G401 (cell line): ENCODE measurements around the gene INO80E. TPM values are rescaled to one million over a fixed set of nuclear protein-coding genes. Genes with fewer than 3 reads are reported as not detected.
"Not testable (repeated sequence)": the region's sequence is repeated elsewhere in the genome, so short reads cannot be mapped to it uniquely, and the experiment has no call there.

Experiments used
- DNase-seq: peaks from one replicate; pipeline ENCODE4 v3.0.0-alpha.2; 2015; ENCODE audit warnings: low spot score
- in situ Hi-C: cut with HindIII; loops from 2 replicates; pipeline ENCODE4 v1.10.0; 2016; ENCODE audit warnings: low sequenced_read_pairs, mixed read lengths
- total RNA-seq: library from RNA; depleted of rRNA; stranded (reverse); fragments of >200 nt; shearing (Covaris generic); gene quantifications from 2 replicates; pipeline ENCODE4 v1.2.3, GENCODE V29; 2014

Gene INO80E
- total RNA-seq, 1 experiment from 2014 or later = 97.0 TPM

- in situ Hi-C loops = no loop called here
- no peak for DNase-seq
Observed at GRCh38 chr16:30024451-30024850, 28.4 kb downstream of the INO80E start.

- DNase-seq = no peak
- in situ Hi-C loops = no loop called here
Observed at GRCh38 chr16:30025156-30025555, 29.1 kb downstream of the INO80E start.

- DNase-seq = no peak
- in situ Hi-C loops = no loop called here
Observed at GRCh38 chr16:30025574-30025973, 29.5 kb downstream of the INO80E start.

GRCh38 chr16:30026449-30026848 lies 30.4 kb downstream of the INO80E start:
- in situ Hi-C loops = no loop called here
- no peak for DNase-seq

GRCh38 chr16:30027588-30028437 lies 31.8 kb downstream of the INO80E start:
- no peak for DNase-seq
- in situ Hi-C loops = no loop called here

GRCh38 chr16:30028438-30029076 lies 32.5 kb downstream of the INO80E start:
- in situ Hi-C loops = no loop called here
- peak; percentile 17 for DNase-seq

- DNase-seq = peak; percentile 63
- in situ Hi-C loops = no loop called here
Observed at GRCh38 chr16:30030011-30030685, 34.1 kb downstream of the INO80E start.

- in situ Hi-C loops = no loop called here
- DNase-seq = peak; percentile 80
Observed at GRCh38 chr16:30030841-30031413, 34.9 kb downstream of the INO80E start, which contains the start of gene TLCD3B. Gene TLCD3B, minus strand, starts transcription at chr16:30031271. Its CDS starts 744 bp downstream, at chr16:30030527.

GRCh38 chr16:30031477-30031918 lies 35.5 kb downstream of the INO80E start:
- in situ Hi-C loops = no loop called here
- peak; percentile 30 for DNase-seq

- in situ Hi-C loops = no loop called here
- peak; percentile 91 for DNase-seq
Observed at GRCh38 chr16:30032083-30032819, 36.2 kb downstream of the INO80E start.

- in situ Hi-C loops = no loop called here
- no peak for DNase-seq
Observed at GRCh38 chr16:30033270-30033669, 37.2 kb downstream of the INO80E start.

GRCh38 chr16:30040221-30040620 lies 44.2 kb downstream of the INO80E start:
- DNase-seq = no peak
- in situ Hi-C loops = no loop called here

GRCh38 chr16:30040690-30041089 lies 44.6 kb downstream of the INO80E start:
- in situ Hi-C loops, DNase-seq: not testable (repeated sequence)

- in situ Hi-C loops = no loop called here
Observed at GRCh38 chr16:30041841-30042240, 45.8 kb downstream of the INO80E start.

GRCh38 chr16:30046178-30046577 lies 50.1 kb downstream of the INO80E start:
- in situ Hi-C loops = no loop called here
- DNase-seq = no peak

More at GRCh38 chr16:30041841-30042240, 45.8 kb downstream of the INO80E start:
- DNase-seq = peak; percentile 30

- DNase-seq = no peak
- in situ Hi-C loops = no loop called here
Observed at GRCh38 chr16:30046588-30046987, 50.5 kb downstream of the INO80E start.

- in situ Hi-C loops = no loop called here
Observed at GRCh38 chr16:30049871-30050270, 53.8 kb downstream of the INO80E start.

GRCh38 chr16:30051518-30051917 lies 55.5 kb downstream of the INO80E start:
- no peak for DNase-seq
- in situ Hi-C loops = no loop called here

More at GRCh38 chr16:30049871-30050270, 53.8 kb downstream of the INO80E start:
- DNase-seq = peak; percentile 40
